Thyroid gland (tissue), 4 donors: Measurements from ENCODE around the gene ALDH2.

Experiments
- POLR2A ChIP-seq, 2 donors: fragments of 450-650 bp; IDR thresholded peaks; one replicate each; pipeline ENCODE4 v1.6.1; 2017; ENCODE audit warnings: antibody characterized with exemption in 2 of 2, mild to moderate bottlenecking in 2 of 2, moderate library complexity in 1 of 2
- TF ChIP-seq, protein P1 (sequence below), 6 experiments: fragments of 200-600 bp in 3 of 6; fragments of 450-650 bp in 3 of 6; sonication (generic) in 3 of 6; IDR thresholded peaks; one replicate each; pipeline ENCODE4 v1.5.1; 2016 to 2019; ENCODE audit warnings: antibody characterized with exemption in 6 of 6, mild to moderate bottlenecking in 2 of 6, inconsistent platforms in 1 of 6, moderate library complexity in 1 of 6

GRCh38 chr12:111741235-111741812, 25.4 kb upstream of the ALDH2 start:
- no peak for TF ChIP-seq POLR2A (IDR thresholded peaks at IDR 0.05)
- TF ChIP-seq, protein P1, sequence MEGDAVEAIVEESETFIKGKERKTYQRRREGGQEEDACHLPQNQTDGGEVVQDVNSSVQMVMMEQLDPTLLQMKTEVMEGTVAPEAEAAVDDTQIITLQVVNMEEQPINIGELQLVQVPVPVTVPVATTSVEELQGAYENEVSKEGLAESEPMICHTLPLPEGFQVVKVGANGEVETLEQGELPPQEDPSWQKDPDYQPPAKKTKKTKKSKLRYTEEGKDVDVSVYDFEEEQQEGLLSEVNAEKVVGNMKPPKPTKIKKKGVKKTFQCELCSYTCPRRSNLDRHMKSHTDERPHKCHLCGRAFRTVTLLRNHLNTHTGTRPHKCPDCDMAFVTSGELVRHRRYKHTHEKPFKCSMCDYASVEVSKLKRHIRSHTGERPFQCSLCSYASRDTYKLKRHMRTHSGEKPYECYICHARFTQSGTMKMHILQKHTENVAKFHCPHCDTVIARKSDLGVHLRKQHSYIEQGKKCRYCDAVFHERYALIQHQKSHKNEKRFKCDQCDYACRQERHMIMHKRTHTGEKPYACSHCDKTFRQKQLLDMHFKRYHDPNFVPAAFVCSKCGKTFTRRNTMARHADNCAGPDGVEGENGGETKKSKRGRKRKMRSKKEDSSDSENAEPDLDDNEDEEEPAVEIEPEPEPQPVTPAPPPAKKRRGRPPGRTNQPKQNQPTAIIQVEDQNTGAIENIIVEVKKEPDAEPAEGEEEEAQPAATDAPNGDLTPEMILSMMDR (IDR thresholded peaks at IDR 0.05), result no peak
